Stomach smooth muscle (tissue), 2 donors: ENCODE results near the gene KLHDC4.

ENCODE experiments used
- H3K27ac ChIP-seq: one replicate; pipeline ENCODE4 v1.7.0; 2013; ENCODE audit warnings: mild to moderate bottlenecking, low read length, inconsistent platforms
- H3K27me3 ChIP-seq, 2 donors: one replicate each; pipeline ENCODE4 v1.7.0; 2013; ENCODE audit warnings: low read length in 2 of 2; ENCODE audit not compliant: insufficient read depth in 2 of 2, control insufficient read depth in 1 of 2
- H3K36me3 ChIP-seq, 2 donors: one replicate each; pipeline ENCODE4 v1.7.0; 2013; ENCODE audit warnings: low read length in 2 of 2; ENCODE audit not compliant: control insufficient read depth in 2 of 2, insufficient read depth in 2 of 2
- H3K4me1 ChIP-seq: one replicate; pipeline ENCODE4 v1.7.0; 2013; ENCODE audit warnings: low read length; ENCODE audit not compliant: control insufficient read depth, insufficient read depth
- H3K4me3 ChIP-seq, 2 donors: one replicate each; pipeline ENCODE4 v1.7.0; 2013; ENCODE audit warnings: low read length in 2 of 2
- H3K9ac ChIP-seq, 2 donors: one replicate each; pipeline ENCODE4 v1.7.0; 2013; ENCODE audit warnings: low read length in 2 of 2, mild to moderate bottlenecking in 1 of 2
- H3K9me3 ChIP-seq, 2 donors: one replicate each; pipeline ENCODE4 v1.7.0; 2013; ENCODE audit warnings: low read length in 2 of 2; ENCODE audit not compliant: control insufficient read depth in 2 of 2
- donor health status: healthy.
- donor health status: Pancreatic carcinoma.

Gene KLHDC4

DNA sequence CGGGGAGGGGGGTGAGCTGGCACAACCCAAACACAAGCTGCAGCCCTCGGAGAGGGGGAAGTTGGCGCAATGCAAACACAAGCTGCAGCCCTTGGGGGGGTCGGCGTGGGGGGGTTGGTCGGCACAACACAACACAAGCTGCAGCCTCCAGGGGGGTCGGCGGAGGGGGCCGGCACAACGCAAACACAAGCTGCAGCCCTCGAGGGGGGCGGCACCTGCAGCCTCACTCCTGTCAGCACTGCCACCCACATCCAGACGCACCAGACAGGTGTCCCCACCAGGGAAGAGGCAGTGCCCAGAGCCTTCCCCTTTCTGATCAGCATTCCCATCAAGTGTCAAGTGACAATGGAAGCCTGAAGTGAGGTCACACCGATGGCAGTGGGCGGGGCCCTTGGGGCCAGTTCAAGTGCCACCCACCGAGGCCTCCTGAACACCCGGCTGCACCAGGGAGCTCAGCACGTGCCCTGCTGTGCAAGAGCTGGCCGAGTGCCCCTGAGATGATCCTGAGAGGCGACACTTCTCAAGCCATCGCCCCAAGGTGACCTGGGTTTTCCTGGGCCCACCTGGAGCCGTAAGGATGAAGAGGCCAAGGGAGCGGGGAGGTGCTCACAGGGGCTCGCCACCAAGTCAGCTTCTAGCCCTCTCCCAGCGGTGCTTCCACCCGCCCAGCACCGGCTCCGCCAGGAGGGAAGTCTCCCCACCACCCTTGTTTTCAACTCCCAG, 59.3 kb downstream of the KLHDC4 start:
- H3K4me3 ChIP-seq: no peak overlapping the region
- no peaks in the 10 kb centered on the region for H3K9me3 ChIP-seq
- H3K27me3 ChIP-seq: no peaks in the 10 kb centered on the region
- peaks cover 4% of the 10 kb centered on the region for H3K4me1 ChIP-seq
- H3K27ac ChIP-seq: no peak overlapping the region
- H3K36me3 ChIP-seq: peaks cover 10 to 30% of the 10 kb centered on the region in 2 donors
- no peak overlapping the region for H3K9ac ChIP-seq

DNA sequence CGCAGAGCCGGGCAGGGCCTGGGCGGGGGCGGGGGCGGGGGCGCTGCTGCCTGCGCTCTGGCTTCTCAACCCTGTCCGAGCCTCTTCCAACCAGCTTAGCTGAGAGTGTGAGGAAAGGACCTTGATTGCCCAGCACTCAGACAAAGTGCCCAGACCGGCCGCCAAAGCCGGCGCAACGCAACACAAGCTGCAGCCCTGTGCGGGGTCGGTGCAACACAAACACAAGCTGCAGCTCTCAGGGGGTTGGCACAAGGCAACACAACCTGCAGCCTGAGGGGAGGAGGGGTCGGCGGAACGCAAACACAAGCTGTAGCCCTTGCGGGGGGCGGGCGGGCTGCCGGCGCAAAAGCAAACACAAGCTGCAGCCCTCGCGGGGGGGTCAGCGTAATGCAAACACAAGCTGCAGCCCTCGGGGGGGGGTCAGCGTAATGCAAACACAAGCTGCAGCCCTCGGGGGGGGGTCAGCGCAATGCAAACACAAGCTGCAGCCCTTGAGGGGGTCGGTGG, 60.0 kb downstream of the KLHDC4 start:
- peaks cover 7 to 25% of the 10 kb centered on the region in 2 donors for H3K36me3 ChIP-seq

DNA sequence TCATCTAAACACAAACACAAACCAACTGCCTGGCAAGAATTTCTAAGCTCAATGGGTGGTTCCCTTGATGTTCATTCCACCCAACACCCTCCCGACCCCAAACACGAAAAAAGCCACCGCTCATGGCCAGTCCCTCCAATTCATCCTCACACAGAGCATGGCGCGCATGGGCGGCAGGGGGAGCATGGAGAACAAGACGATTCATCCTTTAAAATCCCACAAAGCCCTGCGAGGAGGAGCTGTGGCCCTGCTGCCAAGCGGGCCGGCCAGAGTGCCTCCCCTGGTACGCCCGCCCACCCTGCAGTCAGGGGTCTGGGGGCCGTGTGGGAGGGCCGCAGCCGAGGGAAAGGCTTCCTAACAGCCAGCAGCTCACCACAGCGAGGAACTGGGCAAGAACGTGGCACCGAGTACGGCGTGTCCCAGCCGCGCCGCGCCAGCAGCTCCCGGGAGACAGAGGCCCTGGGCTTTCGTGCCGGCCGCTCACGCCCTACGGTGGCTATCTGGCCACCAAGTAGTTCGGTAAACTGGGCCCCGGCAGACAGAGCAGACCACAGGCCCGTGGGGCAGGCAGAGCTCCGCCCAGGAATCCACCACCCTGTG, 60.9 kb downstream of the KLHDC4 start:
- H3K36me3 ChIP-seq: peaks cover 6 to 18% of the 10 kb centered on the region in 2 donors
- H3K4me1 ChIP-seq: peaks cover 4% of the 10 kb centered on the region

More for the DNA sequence above, 60.0 kb downstream of the KLHDC4 start:
- no peaks in the 10 kb centered on the region for H3K27me3 ChIP-seq
- no peak overlapping the region for H3K9ac ChIP-seq
- no peaks in the 10 kb centered on the region for H3K9me3 ChIP-seq
- peaks cover 4% of the 10 kb centered on the region for H3K4me1 ChIP-seq
- H3K27ac ChIP-seq: no peak overlapping the region
- H3K4me3 ChIP-seq: peak overlapping the region in 1 of 2 donors; percentile 59

DNA sequence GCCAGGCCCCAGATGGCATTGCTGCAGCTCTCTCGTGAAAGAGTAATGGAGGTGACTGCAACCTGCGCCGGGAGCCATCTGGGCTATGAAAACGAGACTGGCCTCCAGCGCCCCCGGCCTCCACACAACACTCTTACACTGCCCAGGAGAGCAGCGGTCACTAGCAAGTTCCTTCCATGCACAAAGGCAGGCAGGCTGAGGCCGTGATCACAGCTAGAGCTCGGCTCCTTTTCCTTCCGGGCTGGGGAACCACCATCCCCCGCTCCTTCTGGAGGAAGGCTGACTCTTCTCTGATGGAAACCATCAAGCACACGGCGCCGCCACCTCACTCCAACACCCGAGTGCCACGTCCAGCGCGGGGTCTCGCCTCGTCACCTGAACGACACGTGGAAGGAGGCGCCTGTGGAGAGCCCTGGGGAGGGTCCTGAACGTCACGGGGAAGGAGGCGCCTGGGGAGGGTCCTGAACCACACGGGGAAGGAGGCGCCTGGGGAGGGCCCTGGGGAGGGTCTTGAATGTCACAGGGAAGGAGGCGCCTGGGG, 61.9 kb downstream of the KLHDC4 start:
- H3K36me3 ChIP-seq: peaks cover 6 to 12% of the 10 kb centered on the region in 2 donors
- H3K27me3 ChIP-seq: no peaks in the 10 kb centered on the region
- H3K9ac ChIP-seq: no peak overlapping the region
- no peak overlapping the region for H3K4me3 ChIP-seq
- peaks cover 4% of the 10 kb centered on the region for H3K4me1 ChIP-seq
- no peaks in the 10 kb centered on the region for H3K9me3 ChIP-seq
- H3K27ac ChIP-seq: no peak overlapping the region

More for the DNA sequence above, 60.9 kb downstream of the KLHDC4 start:
- no peak overlapping the region for H3K9ac ChIP-seq
- H3K9me3 ChIP-seq: no peaks in the 10 kb centered on the region
- no peak overlapping the region for H3K4me3 ChIP-seq
- no peaks in the 10 kb centered on the region for H3K27me3 ChIP-seq
- H3K27ac ChIP-seq: no peak overlapping the region

DNA sequence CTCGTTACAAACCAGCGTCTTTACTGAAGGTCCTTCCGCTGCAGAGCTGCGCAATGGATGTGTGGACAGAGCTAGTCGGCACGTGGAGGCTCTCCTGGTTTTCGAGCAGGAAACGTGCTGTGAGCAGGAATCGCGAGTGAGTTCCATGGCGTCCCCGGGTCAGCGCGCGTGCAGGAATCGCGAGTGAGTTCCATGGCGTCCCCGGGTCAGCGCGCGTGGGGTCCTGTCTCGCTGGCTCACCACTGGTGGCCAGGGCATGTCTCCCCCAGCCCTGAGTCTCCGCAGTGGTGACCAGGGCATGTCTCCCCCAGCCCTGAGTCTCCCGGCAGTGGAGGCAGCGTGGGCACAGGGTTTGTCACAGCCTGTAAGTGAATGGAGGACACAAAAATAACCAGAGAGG, 62.7 kb downstream of the KLHDC4 start:
- Histone ChIP-seq H3K27ac (no peak overlapping the region), H3K9me3 (no peaks in the 10 kb centered on the region), H3K27me3 (no peaks in the 10 kb centered on the region), H3K9ac (no peak overlapping the region), H3K4me1 (peaks cover 4% of the 10 kb centered on the region), H3K4me3 (no peak overlapping the region), H3K36me3 (peaks cover 4 to 9% of the 10 kb centered on the region in 2 donors)

DNA sequence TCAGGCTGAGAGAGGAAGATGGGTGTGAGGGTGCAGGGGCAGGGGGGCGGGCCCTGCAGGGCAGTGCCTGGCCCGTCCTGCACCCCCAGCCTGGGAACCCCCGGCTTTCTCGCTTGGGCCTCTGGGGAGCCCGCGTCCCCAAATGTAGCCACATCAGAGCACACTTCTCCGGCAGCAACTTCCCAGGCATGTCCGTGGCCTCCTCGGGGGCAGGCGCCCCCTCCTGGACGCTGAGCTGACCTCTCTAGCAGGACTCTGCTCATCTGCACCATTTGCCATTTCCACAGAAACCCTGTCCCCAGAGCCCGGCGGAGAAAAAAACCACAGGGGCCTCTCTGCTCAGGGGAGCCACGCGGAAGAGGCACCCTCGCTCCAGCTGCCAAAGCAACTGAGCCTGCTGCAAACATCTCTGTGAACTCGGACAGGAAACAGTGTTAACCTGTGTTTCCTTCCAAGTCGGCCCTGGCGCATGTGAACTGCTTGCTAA, 63.4 kb downstream of the KLHDC4 start:
- Histone ChIP-seq H3K27me3 (no peaks in the 10 kb centered on the region), H3K9me3 (no peaks in the 10 kb centered on the region), H3K36me3 (peaks cover 0 to 3% of the 10 kb centered on the region in 2 donors), H3K9ac (no peak overlapping the region), H3K4me3 (no peak overlapping the region), H3K27ac (no peak overlapping the region), H3K4me1 (peaks cover 4% of the 10 kb centered on the region)

DNA sequence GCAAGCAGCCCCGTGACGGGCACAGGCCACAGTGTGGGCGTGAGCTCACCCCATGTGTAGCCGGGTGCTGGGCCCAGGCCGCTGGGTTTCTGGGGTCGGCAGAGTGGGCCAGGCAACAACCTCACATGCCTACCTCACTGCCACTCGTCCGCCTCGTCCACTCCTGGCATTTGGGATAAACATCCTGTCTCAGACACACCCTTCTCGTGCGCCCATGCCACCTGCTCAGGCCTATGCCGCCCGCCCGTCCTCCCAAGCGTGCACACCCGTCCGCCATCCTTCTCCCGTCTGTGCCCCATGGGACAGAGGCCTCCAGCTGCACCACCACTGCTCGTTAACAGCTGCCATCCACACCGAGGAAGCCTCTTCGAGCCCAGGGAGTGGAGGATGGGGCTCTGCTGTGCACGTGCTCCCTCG, 64.3 kb downstream of the KLHDC4 start:
- Histone ChIP-seq H3K9me3 (no peaks in the 10 kb centered on the region), H3K4me3 (no peak overlapping the region), H3K27ac (no peak overlapping the region), H3K36me3 (peaks cover 0 to 3% of the 10 kb centered on the region in 2 donors), H3K27me3 (no peaks in the 10 kb centered on the region), H3K9ac (no peak overlapping the region), H3K4me1 (peaks cover 4% of the 10 kb centered on the region)

DNA sequence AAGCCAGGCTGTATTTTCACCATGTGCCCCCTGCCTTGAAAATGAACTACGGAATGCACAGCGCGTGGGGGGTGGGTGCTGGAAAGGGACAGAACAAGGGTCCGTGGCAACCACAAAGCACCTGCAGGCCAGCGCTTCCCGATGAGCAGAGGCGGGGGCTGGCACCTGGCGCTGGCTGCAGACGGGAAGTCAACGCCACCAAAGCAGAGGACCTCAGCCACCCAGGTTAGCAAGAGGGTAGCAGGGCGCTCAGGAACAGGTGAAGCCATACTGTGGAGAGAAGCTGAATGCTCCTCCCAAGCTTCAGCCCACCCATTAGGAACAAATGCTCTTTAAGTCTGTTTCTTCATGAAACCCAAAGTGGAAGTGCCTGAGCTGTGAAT, 64.7 kb downstream of the KLHDC4 start:
- Histone ChIP-seq H3K9ac (no peak overlapping the region), H3K4me3 (no peak overlapping the region), H3K36me3 (peaks cover 0 to 3% of the 10 kb centered on the region in 2 donors), H3K9me3 (no peaks in the 10 kb centered on the region), H3K4me1 (peaks cover 4% of the 10 kb centered on the region), H3K27ac (no peak overlapping the region), H3K27me3 (no peaks in the 10 kb centered on the region)

DNA sequence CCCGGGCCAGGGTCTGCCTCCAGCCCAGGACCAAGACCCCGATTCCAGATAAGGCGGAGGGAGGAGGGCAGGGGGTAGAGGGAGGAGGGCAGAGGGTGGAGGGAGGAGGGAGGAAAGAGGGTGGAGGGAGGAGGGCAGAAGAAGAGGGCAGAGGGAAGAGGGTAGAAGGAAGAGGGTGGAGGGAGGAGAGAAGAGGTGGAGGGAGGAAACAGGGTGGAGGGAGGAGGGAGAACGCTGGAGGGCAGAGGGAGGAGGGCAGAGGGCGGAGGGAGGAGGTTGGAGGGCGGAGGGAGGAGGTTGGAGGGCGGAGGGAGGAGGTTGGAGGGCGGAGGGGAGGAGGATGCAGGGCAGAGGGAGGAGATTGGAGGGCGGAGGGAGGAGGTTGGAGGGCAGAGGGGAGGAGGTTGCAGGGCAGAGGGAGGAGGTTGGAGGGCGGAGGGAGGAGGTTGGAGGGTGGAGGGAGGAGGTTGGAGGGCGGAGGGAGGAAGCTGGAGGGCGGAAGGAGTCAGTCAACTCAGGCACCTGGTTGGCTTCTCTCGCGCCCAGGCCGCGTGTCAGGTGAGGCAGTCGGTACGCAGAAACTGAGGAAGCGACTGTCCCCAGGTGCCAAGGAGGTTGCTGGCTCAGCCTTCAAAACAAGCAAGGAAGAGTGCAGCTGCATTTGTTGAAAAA, 65.2 kb downstream of the KLHDC4 start:
- no peak overlapping the region for H3K9ac ChIP-seq
- H3K9me3 ChIP-seq: no peaks in the 10 kb centered on the region
- no peak overlapping the region for H3K27ac ChIP-seq
- H3K4me1 ChIP-seq: peaks cover 4% of the 10 kb centered on the region
- H3K4me3 ChIP-seq: no peak overlapping the region
- no peaks in the 10 kb centered on the region for H3K27me3 ChIP-seq
- peaks cover 0 to 4% of the 10 kb centered on the region in 2 donors for H3K36me3 ChIP-seq

DNA sequence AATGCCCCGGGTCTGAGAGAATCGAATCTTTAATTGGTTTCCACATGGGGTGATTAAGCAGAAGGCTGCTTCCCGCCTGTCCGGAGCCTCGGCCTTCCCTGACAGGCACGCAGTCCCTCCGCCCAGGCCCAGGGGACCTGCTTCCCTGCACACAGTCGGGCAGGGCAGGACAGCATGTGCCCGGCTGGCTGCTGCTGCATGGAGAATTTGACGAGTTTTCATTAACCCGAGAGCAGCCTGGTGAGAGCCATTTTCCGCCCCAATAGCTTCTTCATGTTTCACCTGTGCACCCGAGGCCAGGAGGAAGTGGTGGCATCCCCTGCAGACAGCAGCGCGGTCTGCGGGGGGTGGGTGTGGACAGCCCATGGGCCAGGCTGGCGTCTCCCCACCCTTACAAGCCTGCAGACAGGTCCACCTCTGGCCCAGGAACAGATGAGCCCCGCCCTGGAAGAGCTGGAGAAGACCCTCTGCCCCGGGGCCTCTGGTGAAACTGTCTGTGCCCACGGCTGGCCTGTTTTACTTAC, 67.0 kb downstream of the KLHDC4 start:
- H3K9ac ChIP-seq: no peak overlapping the region
- no peak overlapping the region for H3K4me3 ChIP-seq
- H3K27me3 ChIP-seq: no peaks in the 10 kb centered on the region
- H3K27ac ChIP-seq: no peak overlapping the region
- H3K9me3 ChIP-seq: no peaks in the 10 kb centered on the region
- H3K36me3 ChIP-seq: peaks cover 0 to 4% of the 10 kb centered on the region in 2 donors
- H3K4me1 ChIP-seq: peaks cover 2% of the 10 kb centered on the region
